Endothelial cell of umbilical vein (primary cell): ENCODE data around the gene DCTD. TPM values are rescaled to one million over a fixed set of nuclear protein-coding genes. Genes with fewer than 3 reads are reported as not detected.

ENCODE experiments used
- BruUV-seq: library from RNA; stranded (reverse); fragments of 400-500 nt; replicated peaks from 2 replicates; lab custom pipeline; 2021; lab: Mats Ljungman, UMichigan
- CTCF ChIA-PET: fragments of 300-600, 350-600 bp; sonication (Branson Sonifier 250); formaldehyde crosslinking; loops from one replicate; lab custom pipeline; 2021; ENCODE audit warnings: antibody characterized with exemption, inconsistent platforms; lab: Charles Lee
- POLR2A ChIA-PET: fragments of 300-600, 350-600 bp; sonication (Branson Sonifier 250); formaldehyde crosslinking; loops from one replicate; lab custom pipeline; 2021; ENCODE audit warnings: antibody characterized with exemption, inconsistent platforms; lab: Charles Lee
- DNase-seq: peaks from one replicate; pipeline ENCODE4 v3.0.0-alpha.2; 2011; ENCODE audit warnings: low read depth, low spot score
- FAIRE-seq: peaks from 2 replicates; lab custom pipeline; 2011; peaks lifted over from hg19 to GRCh38; lab: Jason Lieb, UNC
- H2AFZ ChIP-seq: 2 replicates; pipeline ENCODE4 v1.6.0; 2012; ENCODE audit warnings: low read depth, low read length, control low read depth, inconsistent platforms
- H3K27ac ChIP-seq: 2 replicates; pipeline ENCODE4 v1.5.1; 2011; ENCODE audit warnings: low read depth, mild to moderate bottlenecking, control low read depth, low read length, moderate library complexity; ENCODE audit not compliant: insufficient read depth
- H3K27me3 ChIP-seq, 2 experiments: 2 replicates each; pipeline versions ENCODE4 v1.6.0 to v1.6.1; 2011; ENCODE audit warnings: low read length in 2 of 2, mixed read lengths in 1 of 2; ENCODE audit not compliant: control insufficient read depth in 2 of 2, insufficient read depth in 2 of 2
- H3K36me3 ChIP-seq, 2 experiments: 2 replicates in 1 of 2; 3 replicates in 1 of 2; pipeline ENCODE4 v1.5.1; 2011; ENCODE audit warnings: low read length in 2 of 2, mild to moderate bottlenecking in 1 of 2, moderate library complexity in 1 of 2; ENCODE audit not compliant: control insufficient read depth in 2 of 2, insufficient read depth in 2 of 2; ENCODE audit errors: extremely low read depth in 1 of 2
- H3K4me1 ChIP-seq: 3 replicates; pipeline ENCODE4 v1.5.1; 2011; ENCODE audit warnings: mild to moderate bottlenecking, low read length; ENCODE audit not compliant: control insufficient read depth, insufficient read depth; ENCODE audit errors: extremely low read depth
- H3K4me2 ChIP-seq: 2 replicates; pipeline ENCODE4 v1.6.1; 2011; ENCODE audit warnings: low read length, control low read depth, mixed read lengths; ENCODE audit not compliant: insufficient read depth
- H3K4me3 ChIP-seq, 3 experiments: fragments of 200-600 bp in 1 of 3; sonication (generic), shearing (Covaris generic) in 1 of 3; replicated peaks in 1 of 3; 2 replicates each; pipeline ENCODE4 v1.5.1; 2011 to 2016; ENCODE audit warnings: control low read depth in 3 of 3, low read length in 3 of 3, mild to moderate bottlenecking in 2 of 3, inconsistent platforms in 1 of 3, low read depth in 1 of 3, moderate library complexity in 1 of 3; ENCODE audit not compliant: insufficient read depth in 1 of 3
- H3K79me2 ChIP-seq: 2 replicates; pipeline ENCODE4 v1.6.0; 2012; ENCODE audit warnings: low read length, inconsistent platforms; ENCODE audit not compliant: control insufficient read depth, insufficient read depth
- H3K9ac ChIP-seq: replicated peaks from 2 replicates; pipeline ENCODE3; 2011; ENCODE audit warnings: low read length, control low read depth; ENCODE audit not compliant: insufficient read depth; ENCODE audit errors: extremely low read depth
- H3K9me1 ChIP-seq: replicated peaks from 3 replicates; pipeline ENCODE4 v1.6.0; 2011; ENCODE audit warnings: mild to moderate bottlenecking, low read length; ENCODE audit not compliant: control insufficient read depth, insufficient read depth; ENCODE audit errors: extremely low read depth
- H3K9me3 ChIP-seq: replicated peaks from 2 replicates; pipeline ENCODE4 v1.5.1; 2012; ENCODE audit warnings: low read length, inconsistent platforms; ENCODE audit not compliant: control insufficient read depth, insufficient read depth
- H4K20me1 ChIP-seq: replicated peaks from 2 replicates; pipeline ENCODE3; 2011; ENCODE audit warnings: mild to moderate bottlenecking, low read length; ENCODE audit not compliant: control insufficient read depth, insufficient read depth; ENCODE audit errors: extremely low read depth
- CTCF ChIP-seq, 2 donors: IDR thresholded peaks; 1 replicate in 1 of 2; 2 replicates in 1 of 2; pipeline ENCODE4 v1.5.1; 2011; ENCODE audit warnings: low read length in 2 of 2, mild to moderate bottlenecking in 2 of 2, moderate library complexity in 2 of 2, control low read depth in 1 of 2, inconsistent platforms in 1 of 2, low read depth in 1 of 2; ENCODE audit not compliant: insufficient read depth in 1 of 2; ENCODE audit errors: extremely low read depth in 1 of 2
- EZH2 ChIP-seq: IDR thresholded peaks from 2 replicates; pipeline ENCODE4 v1.6.1; 2012; ENCODE audit warnings: borderline replicate concordance, low read depth, mild to moderate bottlenecking, moderate library complexity, low read length, inconsistent platforms; ENCODE audit not compliant: severe bottlenecking
- FOS ChIP-seq: IDR thresholded peaks from 2 replicates; pipeline ENCODE4 v1.6.1; 2011; ENCODE audit warnings: mild to moderate bottlenecking, low read length, moderate library complexity, borderline replicate concordance; ENCODE audit not compliant: insufficient read depth
- GATA2 ChIP-seq: IDR thresholded peaks from 2 replicates; pipeline ENCODE4 v1.7.0; 2011; ENCODE audit warnings: low read depth, mild to moderate bottlenecking, moderate library complexity, mixed read lengths, low read length; ENCODE audit not compliant: insufficient read length, insufficient read depth
- JUN ChIP-seq: IDR thresholded peaks from 2 replicates; pipeline ENCODE4 v1.6.1; 2011; ENCODE audit warnings: borderline replicate concordance, low read depth; ENCODE audit not compliant: insufficient read length, insufficient read depth
- MYC ChIP-seq: IDR thresholded peaks from one replicate; pipeline ENCODE4 v1.6.1; 2011; ENCODE audit warnings: mild to moderate bottlenecking, low read depth, low read length
- POLR2A ChIP-seq: IDR thresholded peaks from 2 replicates; pipeline ENCODE4 v1.6.1; 2012; ENCODE audit warnings: low read depth, mild to moderate bottlenecking, control low read depth, low read length
- POLR2AphosphoS5 ChIP-seq: IDR thresholded peaks from 2 replicates; pipeline ENCODE4 v1.6.1; 2012; ENCODE audit warnings: low read depth, mild to moderate bottlenecking, control low read depth, low read length, moderate library complexity; ENCODE audit not compliant: insufficient read depth
- dilution Hi-C: fragments of 300-500 bp; cut with MboI; formaldehyde crosslinking; loops from one replicate; pipeline ENCODE4 v1.15.0; 2019; ENCODE audit warnings: low sequenced_read_pairs; ENCODE audit not compliant: extremely low pct_ligation_motif_present
- intact Hi-C: fragments of 100-400 bp; cut with micrococcal nuclease; formaldehyde crosslinking; loops from one replicate; pipeline ENCODE4 v1.10.0; 2022
- polyA plus RNA-seq, 4 experiments: library from polyadenylated mRNA; depleted of rRNA in 3 of 4; stranded (reverse) in 3 of 4; unstranded in 1 of 4; fragments of >200 nt; gene quantifications; 2 replicates each; pipeline versions ENCODE4 v1.2.1 to v1.2.3, GENCODE V29; 2011 to 2012; ENCODE audit warnings: missing spikeins in 1 of 4
- total RNA-seq: library from RNA; stranded (reverse); gene quantifications from 2 replicates; pipeline ENCODE4 v1.2.3, GENCODE V29; 2021
- TF ChIP-seq, protein P1 (sequence below): IDR thresholded peaks from 2 replicates; pipeline ENCODE4 v1.6.1; 2011; ENCODE audit not compliant: insufficient read depth, insufficient read length

Gene DCTD
- total and polyA plus RNA-seq, 2 donors (not counting 3 experiments of a cell fraction or from before 2014, with no cell fraction given): 105 to 111 TPM

DNA sequence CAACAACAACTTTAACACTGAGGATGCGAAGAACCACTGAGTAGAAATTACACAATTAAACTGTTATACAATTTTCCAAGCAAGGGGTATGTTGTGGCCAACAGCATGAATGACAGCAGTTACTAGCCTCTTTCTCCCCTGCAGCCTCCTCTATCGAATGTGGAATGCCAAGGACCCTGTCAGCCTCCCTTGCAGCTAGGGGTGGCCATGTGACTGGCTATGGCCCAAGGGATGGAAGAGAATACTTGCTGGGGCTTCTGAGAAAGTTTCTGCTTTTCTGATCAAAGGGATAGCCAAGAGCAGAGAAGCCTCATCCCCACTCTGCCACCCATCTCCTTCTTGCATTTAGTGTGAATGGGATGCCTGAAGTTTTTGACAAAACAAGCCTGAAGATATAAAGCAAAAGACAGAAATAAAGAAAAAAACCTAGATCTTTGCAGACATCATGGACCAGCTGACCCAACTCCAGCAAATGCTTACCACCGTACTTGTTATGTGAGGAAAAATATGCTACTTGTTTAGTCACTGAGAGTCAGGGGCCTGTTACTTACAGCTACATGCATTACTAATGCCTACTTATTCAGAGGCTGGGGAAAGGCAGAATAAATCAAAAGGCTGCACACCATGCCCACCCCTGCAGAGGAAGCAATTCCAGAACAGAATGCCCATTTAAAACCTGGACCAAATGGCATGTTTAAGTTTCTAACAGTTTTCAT lies 32.0 kb downstream of the DCTD start:
- H3K27ac ChIP-seq: no peak overlapping the region
- dilution Hi-C loops: no loop called here
- CTCF ChIA-PET: no interaction called here

More for the DNA sequence above, 32.0 kb downstream of the DCTD start:
- no peaks in the 10 kb centered on the region for H4K20me1 ChIP-seq
- no peaks in the 10 kb centered on the region for H3K79me2 ChIP-seq
- peaks cover 3 to 20% of the 10 kb centered on the region in 2 experiments for H3K36me3 ChIP-seq
- no peak overlapping the region for H2AFZ ChIP-seq
- DNase-seq (no peak), FAIRE-seq (no peak)
- no TSS peak for BruUV-seq
- TF ChIP-seq MYC (no peak), POLR2A (no peak), EZH2 (no peak), CTCF (IDR thresholded peaks at IDR 0.05; ENCODE audit: extremely low read depth in 1 of 2, insufficient read depth in 1 of 2, low read depth in 1 of 2, low read length in 2 of 2) (no peak), GATA2 (no peak), JUN (no peak), POLR2AphosphoS5 (no peak), FOS (no peak)
- TF ChIP-seq, protein P1, sequence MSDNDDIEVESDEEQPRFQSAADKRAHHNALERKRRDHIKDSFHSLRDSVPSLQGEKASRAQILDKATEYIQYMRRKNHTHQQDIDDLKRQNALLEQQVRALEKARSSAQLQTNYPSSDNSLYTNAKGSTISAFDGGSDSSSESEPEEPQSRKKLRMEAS: no peak
- POLR2A ChIA-PET: no interaction called here
- no peak overlapping the region for H3K9ac ChIP-seq
- intact Hi-C loops: no loop called here
- H3K9me1 ChIP-seq: no peaks in the 10 kb centered on the region
- H3K4me2 ChIP-seq: no peak overlapping the region
- H3K9me3 ChIP-seq: no peaks in the 10 kb centered on the region
- H3K27me3 ChIP-seq: no peaks in the 10 kb centered on the region
- H3K4me1 ChIP-seq: no peaks in the 10 kb centered on the region
- H3K4me3 ChIP-seq: no peak overlapping the region
